WTC11 (cell line): ENCODE data around the gene GSX2. TPM values are rescaled to one million over a fixed set of nuclear protein-coding genes. Genes with fewer than 3 reads are reported as not detected.
A peak's percentile ranks its signal among the peaks of the same experiment; 100 is the strongest.

ENCODE experiments used
- ATAC-seq: fragments of 200-7000 bp; cut with Tn5 transposase; 2 replicates; pipeline ENCODE4 v1.10.0; 2021; ENCODE audit warnings: mild to moderate bottlenecking, moderate library complexity
- CTCF ChIA-PET: fragments of 300-600 bp; sonication (Branson Sonifier 250); formaldehyde crosslinking; loops from one replicate; lab custom pipeline; 2021; ENCODE audit warnings: antibody characterized with exemption; lab: Charles Lee
- POLR2A ChIA-PET: fragments of 350-600 bp; sonication (Branson Sonifier 250); formaldehyde crosslinking; loops from one replicate; lab custom pipeline; 2021; ENCODE audit warnings: antibody characterized with exemption; lab: Charles Lee
- DNase-seq: peaks from one replicate; pipeline ENCODE4 v3.0.0; 2021; ENCODE audit warnings: low spot score
- H3K27ac Mint-ChIP-seq: 2 replicates; pipeline ENCODE4 v1.8.0; 2021; ENCODE audit warnings: mixed read lengths
- H3K27me3 Mint-ChIP-seq: 2 replicates; pipeline ENCODE4 v1.8.0; 2021; ENCODE audit warnings: low read depth, mild to moderate bottlenecking, moderate library complexity, mixed read lengths
- H3K36me3 Mint-ChIP-seq: 2 replicates; pipeline ENCODE4 v1.8.0; 2021; ENCODE audit warnings: mixed read lengths
- H3K4me1 Mint-ChIP-seq: 2 replicates; pipeline ENCODE4 v1.8.0; 2022; ENCODE audit warnings: mixed read lengths
- H3K4me3 Mint-ChIP-seq: 2 replicates; pipeline ENCODE4 v1.8.0; 2021; ENCODE audit warnings: mild to moderate bottlenecking, moderate library complexity, mixed read lengths
- H3K9me3 Mint-ChIP-seq: 2 replicates; pipeline ENCODE4 v1.8.0; 2021; ENCODE audit warnings: mixed read lengths
- ARID4B ChIP-seq: sonication (generic); formaldehyde crosslinking; IDR thresholded peaks from 2 replicates; pipeline ENCODE4 v1.8.0; 2023; ENCODE audit warnings: missing genetic modification reagents, mild to moderate bottlenecking, borderline replicate concordance
- CREB1 ChIP-seq: sonication (generic); formaldehyde crosslinking; IDR thresholded peaks from 2 replicates; pipeline ENCODE4 v1.8.0; 2023; ENCODE audit warnings: mild to moderate bottlenecking, missing genetic modification reagents
- ESRRA ChIP-seq: sonication (generic); formaldehyde crosslinking; IDR thresholded peaks from 2 replicates; pipeline ENCODE4 v1.8.1; 2022; ENCODE audit warnings: mild to moderate bottlenecking, missing genetic modification reagents, borderline replicate concordance
- ETV6 ChIP-seq: sonication (generic); formaldehyde crosslinking; IDR thresholded peaks from 2 replicates; pipeline ENCODE4 v1.8.1; 2022; ENCODE audit warnings: mild to moderate bottlenecking, missing genetic modification reagents
- FOXK1 ChIP-seq: sonication (generic); formaldehyde crosslinking; IDR thresholded peaks from 2 replicates; pipeline ENCODE4 v1.8.0; 2022; ENCODE audit warnings: mild to moderate bottlenecking, moderate library complexity, missing genetic modification reagents
- FOXP1 ChIP-seq: sonication (generic); formaldehyde crosslinking; IDR thresholded peaks from 2 replicates; pipeline ENCODE4 v1.8.0; 2022; ENCODE audit warnings: missing genetic modification reagents, mild to moderate bottlenecking, moderate library complexity, borderline replicate concordance
- HMGXB4 ChIP-seq: sonication (generic); formaldehyde crosslinking; IDR thresholded peaks from 2 replicates; pipeline ENCODE4 v1.8.1; 2023; ENCODE audit warnings: mild to moderate bottlenecking, moderate library complexity, missing genetic modification reagents
- KAT7 ChIP-seq: sonication (generic); formaldehyde crosslinking; IDR thresholded peaks from 2 replicates; pipeline ENCODE4 v1.8.1; 2023; ENCODE audit warnings: missing genetic modification reagents, mild to moderate bottlenecking, borderline replicate concordance
- SP1 ChIP-seq: sonication (generic); formaldehyde crosslinking; conservative IDR thresholded peaks from 2 replicates; pipeline ENCODE4 v1.8.1; 2022; ENCODE audit warnings: missing genetic modification reagents
- TEAD1 ChIP-seq: sonication (generic); formaldehyde crosslinking; IDR thresholded peaks from 2 replicates; pipeline ENCODE4 v1.8.0; 2022; ENCODE audit warnings: mild to moderate bottlenecking, missing genetic modification reagents
- TP53 ChIP-seq: sonication (generic); formaldehyde crosslinking; IDR thresholded peaks from 2 replicates; pipeline ENCODE4 v1.8.1; 2023; ENCODE audit warnings: mild to moderate bottlenecking, missing genetic modification reagents
- USF2 ChIP-seq: sonication (generic); formaldehyde crosslinking; IDR thresholded peaks from 2 replicates; pipeline ENCODE4 v1.8.1; 2023; ENCODE audit warnings: mild to moderate bottlenecking, missing genetic modification reagents, moderate library complexity
- ZBTB21 ChIP-seq: sonication (generic); formaldehyde crosslinking; IDR thresholded peaks from 2 replicates; pipeline ENCODE4 v1.8.1; 2023; ENCODE audit warnings: mild to moderate bottlenecking, missing genetic modification reagents, borderline replicate concordance
- ZNF416 ChIP-seq: fragments of 250-450 bp; sonication (Bioruptor Pico); IDR thresholded peaks from 2 replicates; pipeline ENCODE4 v1.9.0; 2021; ENCODE audit warnings: mild to moderate bottlenecking, inconsistent platforms
- total RNA-seq: library from RNA; stranded (reverse); gene quantifications from 3 replicates; pipeline ENCODE4 v1.2.3, GENCODE V29; 2021
- TF ChIP-seq, protein P1 (sequence below): sonication (generic); formaldehyde crosslinking; IDR thresholded peaks from 2 replicates; pipeline ENCODE4 v1.8.0; 2022; ENCODE audit warnings: mild to moderate bottlenecking, missing genetic modification reagents
- TF ChIP-seq, protein P2 (sequence below): sonication (generic); formaldehyde crosslinking; IDR thresholded peaks from 2 replicates; pipeline ENCODE4 v1.8.0; 2022; ENCODE audit warnings: mild to moderate bottlenecking, missing genetic modification reagents

GSX2 gene
- total RNA-seq, 1 experiment from 2014 or later, result not detected

GRCh38 chr4:54064317-54065111 lies 35.4 kb upstream of the GSX2 start, which contains the start of gene CHIC2:
CHIC2 (minus strand) TSS chr4:54064605; CDS start chr4:54064300, 305 bp downstream.
- peak; percentile 94 for DNase-seq
- CTCF ChIA-PET, result interaction anchor here (1.1 kb wide), 1 partner anchor 168 kb away, joined by 3 read pairs; no protein-coding TSS in a partner anchor
- POLR2A ChIA-PET, result no interaction called here
- peak within 1 kb of the TSS; percentile 85 for H3K4me3 Mint-ChIP-seq
- TF ChIP-seq ETV6 (0 out of 2 replicates have a peak, but pooled peaks have one; percentile 32), KAT7 (no peak), ARID4B (peak; percentile 42; the same call in 1 of the 2 replicates), TEAD1 (CRISPR knock-in tag) (peak; percentile 40; the same call in 1 of the 2 replicates), ZNF416 (CRISPR knock-in tag) (no peak), SP1 (CRISPR knock-in tag) (peak; percentile 44; the same call in 1 of the 2 replicates), FOXP1 (CRISPR knock-in tag) (peak; percentile 82; the same call in 1 of the 2 replicates), ZBTB21 (no peak), CREB1 (CRISPR knock-in tag) (no peak), HMGXB4 (CRISPR knock-in tag) (peak; percentile 79; the same call in 1 of the 2 replicates), ESRRA (no peak), TP53 (no peak), FOXK1 (CRISPR knock-in tag) (peak; percentile 99), USF2 (CRISPR knock-in tag) (peak; percentile 75)
- TF ChIP-seq, protein P1, sequence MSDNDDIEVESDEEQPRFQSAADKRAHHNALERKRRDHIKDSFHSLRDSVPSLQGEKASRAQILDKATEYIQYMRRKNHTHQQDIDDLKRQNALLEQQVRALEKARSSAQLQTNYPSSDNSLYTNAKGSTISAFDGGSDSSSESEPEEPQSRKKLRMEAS, result peak; percentile 13; the same call in 1 of the 2 replicates
- TF ChIP-seq, protein P2, sequence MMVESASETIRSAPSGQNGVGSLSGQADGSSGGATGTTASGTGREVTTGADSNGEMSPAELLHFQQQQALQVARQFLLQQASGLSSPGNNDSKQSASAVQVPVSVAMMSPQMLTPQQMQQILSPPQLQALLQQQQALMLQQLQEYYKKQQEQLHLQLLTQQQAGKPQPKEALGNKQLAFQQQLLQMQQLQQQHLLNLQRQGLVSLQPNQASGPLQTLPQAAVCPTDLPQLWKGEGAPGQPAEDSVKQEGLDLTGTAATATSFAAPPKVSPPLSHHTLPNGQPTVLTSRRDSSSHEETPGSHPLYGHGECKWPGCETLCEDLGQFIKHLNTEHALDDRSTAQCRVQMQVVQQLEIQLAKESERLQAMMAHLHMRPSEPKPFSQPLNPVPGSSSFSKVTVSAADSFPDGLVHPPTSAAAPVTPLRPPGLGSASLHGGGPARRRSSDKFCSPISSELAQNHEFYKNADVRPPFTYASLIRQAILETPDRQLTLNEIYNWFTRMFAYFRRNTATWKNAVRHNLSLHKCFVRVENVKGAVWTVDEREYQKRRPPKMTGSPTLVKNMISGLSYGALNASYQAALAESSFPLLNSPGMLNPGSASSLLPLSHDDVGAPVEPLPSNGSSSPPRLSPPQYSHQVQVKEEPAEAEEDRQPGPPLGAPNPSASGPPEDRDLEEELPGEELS, result 0 out of 2 replicates have a peak, but pooled peaks have one; percentile 50
- peak; percentile 91 for ATAC-seq
- H3K36me3 Mint-ChIP-seq, result no peaks in the 10 kb centered on the region
- H3K27me3 Mint-ChIP-seq, result peaks cover 7% of the 10 kb centered on the region; the same call in 1 of the 2 replicates
- peak within 1 kb of the TSS; percentile 83 for H3K27ac Mint-ChIP-seq
- H3K4me1 Mint-ChIP-seq, result peaks cover 45% of the 10 kb centered on the region
- H3K9me3 Mint-ChIP-seq, result no peaks in the 10 kb centered on the region
